PC-3 (cell line): ENCODE measurements around the gene CTNNBIP1.

Experiments
- EZH2phosphoT487 ChIP-seq: fragments of 300-600 bp; sonication (generic); IDR thresholded peaks from 2 replicates; pipeline ENCODE4 v1.6.1; 2018; ENCODE audit warnings: mild to moderate bottlenecking, antibody characterized with exemption, low read length, borderline replicate concordance
- TF ChIP-seq, protein P1 (sequence below): fragments of 300-600 bp; sonication (generic); conservative IDR thresholded peaks from 2 replicates; pipeline ENCODE4 v1.5.1; 2017; ENCODE audit warnings: antibody characterized with exemption, low read depth, mild to moderate bottlenecking, low read length

DNA sequence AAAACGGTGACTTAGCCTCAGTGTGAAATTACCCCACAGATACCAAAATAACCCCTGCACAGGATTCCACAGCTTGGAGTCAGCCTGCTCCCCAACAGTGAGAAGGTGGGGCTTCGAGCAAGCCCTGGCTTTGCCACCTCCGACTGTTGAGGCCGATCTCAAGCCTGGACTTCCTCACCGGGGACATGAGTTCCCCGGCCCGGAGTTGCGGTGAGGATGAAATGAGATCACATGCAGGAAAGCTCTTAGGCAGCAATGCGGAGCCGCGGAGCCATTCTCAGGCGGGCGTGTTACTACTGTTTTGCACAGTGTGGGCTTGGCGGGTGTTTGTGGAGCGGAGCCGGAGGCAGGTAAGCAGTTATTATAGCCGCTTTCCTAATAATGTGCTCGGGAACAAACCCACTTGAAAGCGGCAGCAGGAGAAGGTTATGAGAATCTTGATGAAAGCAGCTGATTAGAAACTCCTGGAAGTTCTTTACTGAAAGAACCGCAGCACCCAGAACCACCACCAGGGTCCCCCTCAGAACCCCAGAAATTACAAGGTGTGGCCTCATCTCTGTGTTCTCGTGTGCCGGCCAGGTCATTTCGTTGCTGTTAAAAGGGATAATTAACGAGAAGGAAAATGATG, 82.4 kb downstream of the CTNNBIP1 start:
- TF ChIP-seq, protein P1, sequence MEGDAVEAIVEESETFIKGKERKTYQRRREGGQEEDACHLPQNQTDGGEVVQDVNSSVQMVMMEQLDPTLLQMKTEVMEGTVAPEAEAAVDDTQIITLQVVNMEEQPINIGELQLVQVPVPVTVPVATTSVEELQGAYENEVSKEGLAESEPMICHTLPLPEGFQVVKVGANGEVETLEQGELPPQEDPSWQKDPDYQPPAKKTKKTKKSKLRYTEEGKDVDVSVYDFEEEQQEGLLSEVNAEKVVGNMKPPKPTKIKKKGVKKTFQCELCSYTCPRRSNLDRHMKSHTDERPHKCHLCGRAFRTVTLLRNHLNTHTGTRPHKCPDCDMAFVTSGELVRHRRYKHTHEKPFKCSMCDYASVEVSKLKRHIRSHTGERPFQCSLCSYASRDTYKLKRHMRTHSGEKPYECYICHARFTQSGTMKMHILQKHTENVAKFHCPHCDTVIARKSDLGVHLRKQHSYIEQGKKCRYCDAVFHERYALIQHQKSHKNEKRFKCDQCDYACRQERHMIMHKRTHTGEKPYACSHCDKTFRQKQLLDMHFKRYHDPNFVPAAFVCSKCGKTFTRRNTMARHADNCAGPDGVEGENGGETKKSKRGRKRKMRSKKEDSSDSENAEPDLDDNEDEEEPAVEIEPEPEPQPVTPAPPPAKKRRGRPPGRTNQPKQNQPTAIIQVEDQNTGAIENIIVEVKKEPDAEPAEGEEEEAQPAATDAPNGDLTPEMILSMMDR: peak; percentile 39; the same call in 1 of the 2 replicates
- no peak for TF ChIP-seq EZH2phosphoT487
